ENCODE measurements around the gene C19orf25.

The C19orf25 gene

DNA sequence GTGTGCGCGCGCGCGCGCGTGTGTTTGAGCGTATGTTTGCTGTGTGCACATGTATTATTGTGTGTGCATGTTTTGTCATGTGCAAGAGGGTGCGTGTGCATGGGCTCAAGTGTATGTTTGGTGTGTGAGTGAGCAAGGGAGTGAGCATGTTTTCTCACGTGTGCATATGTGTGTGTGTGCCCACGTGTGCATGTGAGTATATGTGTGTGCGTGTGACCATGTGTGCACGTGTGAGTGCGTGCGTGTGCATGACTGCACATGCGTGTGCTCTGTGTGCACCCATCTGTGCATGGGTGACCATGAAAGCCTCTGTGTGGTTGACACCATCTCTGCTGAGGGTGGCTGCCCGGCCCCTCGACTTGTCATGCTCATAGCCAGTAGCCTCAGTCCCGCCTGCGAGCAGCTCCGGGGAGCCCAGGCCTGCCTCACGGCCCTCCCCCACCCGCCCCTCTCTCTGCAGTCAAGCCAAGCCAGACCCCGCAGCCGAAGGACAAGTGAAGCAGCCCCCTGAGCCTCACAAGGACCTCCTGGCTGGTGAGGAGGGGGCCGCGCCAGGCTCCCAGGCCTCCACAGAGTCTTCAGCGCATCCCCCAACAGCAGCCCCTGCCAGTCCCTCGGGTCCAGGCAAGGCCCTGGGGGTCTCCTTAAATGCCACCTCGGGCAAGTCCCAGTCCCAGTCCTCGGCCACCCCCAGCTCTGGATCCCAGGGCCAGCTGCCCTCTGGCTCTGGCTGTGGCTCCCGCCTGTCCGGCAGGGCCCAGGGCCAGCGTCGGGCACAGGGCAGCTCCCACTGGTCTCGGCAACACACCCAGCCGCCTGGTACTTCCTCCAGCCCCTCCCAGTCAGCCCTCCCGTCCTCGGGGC, 17.9 kb upstream of the C19orf25 start:
- no peak for DNase-seq (ENCODE audit: low spot score)

DNA sequence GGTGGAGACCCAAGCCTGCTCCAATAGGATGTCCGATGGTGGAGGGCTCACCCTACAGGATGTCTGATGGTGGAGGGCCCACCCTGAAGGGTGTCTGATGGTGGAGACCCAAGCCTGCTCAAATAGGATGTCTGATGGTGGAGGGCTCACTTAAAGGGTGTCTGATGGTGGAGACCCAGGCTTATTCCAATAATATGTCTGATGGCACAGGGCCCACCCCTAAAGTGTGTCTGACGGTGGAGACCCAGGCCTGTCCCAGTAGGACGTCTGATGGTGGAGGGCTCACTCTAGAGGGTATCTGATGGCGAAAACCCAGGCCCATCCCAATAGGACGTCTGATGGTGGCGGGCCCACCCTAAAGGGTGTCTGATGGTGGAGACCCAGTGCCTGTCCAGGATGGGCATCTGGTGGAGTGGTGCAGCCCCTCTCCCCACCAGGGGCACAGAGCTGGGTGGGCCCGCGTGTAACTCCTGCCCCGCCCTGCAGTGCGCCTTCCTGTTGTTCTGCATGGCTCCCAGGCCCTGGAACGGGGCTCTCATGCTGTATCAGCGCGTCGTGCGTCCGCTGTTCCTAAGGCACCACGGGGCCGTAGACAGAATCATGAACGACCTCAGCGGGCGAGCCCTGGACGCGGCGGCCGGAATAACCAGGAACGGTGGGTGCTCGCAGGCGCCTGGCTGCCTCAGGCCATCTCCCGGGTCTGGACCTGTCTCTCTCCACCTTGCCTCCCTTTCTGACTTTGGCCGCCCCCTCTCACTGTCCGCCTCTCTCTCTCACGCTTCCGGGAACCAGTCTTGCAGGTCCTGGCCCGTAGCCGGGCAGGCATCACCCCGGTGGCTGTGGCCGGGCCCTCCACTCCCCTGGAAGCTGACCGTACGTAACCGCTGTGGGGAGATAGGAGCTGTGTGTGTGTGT, 17.0 kb upstream of the C19orf25 start:
- DNase-seq (ENCODE audit: low spot score), result no peak

DNA sequence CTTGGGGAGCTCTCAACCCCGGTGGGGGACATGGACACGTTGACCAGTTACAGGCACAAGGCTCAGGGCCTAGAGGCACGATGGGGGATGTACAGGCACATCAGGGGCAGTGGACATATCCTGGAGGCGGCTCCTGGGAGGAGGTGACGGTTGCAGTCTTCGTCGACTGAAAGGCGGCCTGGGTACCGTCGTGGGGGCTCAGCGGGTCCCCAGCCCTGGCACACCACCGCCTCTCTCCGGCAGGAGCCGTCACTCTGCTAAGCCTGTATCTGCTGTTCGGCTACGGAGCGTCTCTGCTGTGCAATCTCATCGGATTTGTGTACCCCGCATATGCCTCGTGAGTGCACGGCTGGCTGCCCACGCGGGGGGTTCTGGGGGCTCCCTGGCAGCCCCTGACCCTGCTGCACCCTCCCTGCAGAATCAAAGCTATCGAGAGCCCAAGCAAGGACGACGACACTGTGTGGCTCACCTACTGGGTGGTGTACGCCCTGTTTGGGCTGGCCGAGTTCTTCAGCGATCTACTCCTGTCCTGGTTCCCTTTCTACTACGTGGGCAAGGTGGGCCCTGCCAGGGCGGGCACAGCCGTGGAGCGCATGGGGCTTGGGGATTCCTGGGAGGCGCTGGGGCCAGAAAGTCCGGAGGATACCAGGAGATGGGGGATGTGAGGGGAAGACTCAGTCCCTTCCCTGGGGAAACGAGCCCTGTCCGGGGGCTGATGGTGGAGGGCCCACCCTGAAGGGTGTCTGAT, 16.2 kb upstream of the C19orf25 start:
- no peak for DNase-seq (ENCODE audit: low spot score)

DNA sequence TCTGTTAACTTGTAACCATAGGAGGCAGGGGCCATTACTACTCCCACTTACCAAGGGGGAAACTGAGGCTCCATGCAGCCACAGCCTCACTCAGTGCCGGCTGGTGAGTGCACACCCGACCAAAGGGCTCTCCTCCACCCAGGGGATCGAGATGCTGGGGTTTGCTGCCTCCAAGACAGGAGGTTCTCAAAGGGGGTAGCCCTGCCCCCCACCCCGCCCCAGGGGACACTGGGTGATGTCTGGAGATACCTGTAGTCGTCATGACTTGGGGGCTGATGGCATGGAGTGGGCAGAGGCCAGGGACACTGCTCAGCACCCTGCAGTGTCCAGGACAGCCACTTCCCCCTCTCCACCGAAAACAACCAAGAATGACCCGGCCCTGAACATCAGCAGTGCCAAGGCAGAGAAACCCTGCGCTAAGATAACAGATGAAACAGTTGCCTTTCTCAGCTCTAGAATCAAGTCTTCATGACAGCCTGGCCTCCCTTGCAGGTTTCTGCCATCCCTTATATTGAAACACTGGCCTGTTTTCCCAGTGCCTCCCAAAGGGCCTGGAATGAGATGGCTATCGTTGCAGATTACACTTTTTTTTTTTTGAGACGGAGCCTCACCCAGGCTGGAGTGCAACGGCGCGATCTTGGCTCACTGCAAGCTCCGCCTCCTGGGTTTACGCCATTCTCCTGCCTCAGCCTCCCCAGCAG, 15.2 kb upstream of the C19orf25 start:
- no peak for DNase-seq (ENCODE audit: low spot score)

DNA sequence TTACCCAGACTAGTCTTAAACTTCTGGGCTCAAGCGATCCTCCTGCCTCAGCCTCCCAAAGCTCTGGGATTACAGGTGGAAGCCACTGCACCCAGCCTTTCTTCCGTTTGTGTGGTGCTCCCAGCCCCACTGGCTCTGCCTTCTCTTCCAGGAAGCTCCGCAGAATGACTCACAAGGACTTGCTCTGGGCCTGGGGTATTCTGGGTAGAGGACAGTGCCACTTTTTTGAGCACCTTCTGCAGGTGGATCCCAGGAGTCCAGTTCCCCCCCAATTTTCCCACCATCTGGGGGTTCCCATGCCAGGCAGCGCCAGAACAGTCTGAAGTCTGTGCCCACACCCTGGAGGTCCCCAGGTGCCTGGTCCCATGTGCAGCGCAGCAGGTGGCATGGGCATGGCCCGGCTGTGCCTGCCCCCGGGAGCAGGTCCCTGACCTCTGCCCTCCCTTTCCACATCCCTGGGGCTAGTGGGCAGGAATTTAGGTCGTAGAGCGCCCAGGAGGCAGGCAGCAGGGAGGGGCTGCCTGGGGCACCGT, 13.5 kb upstream of the C19orf25 start:
- DNase-seq (ENCODE audit: low spot score), result no peak

DNA sequence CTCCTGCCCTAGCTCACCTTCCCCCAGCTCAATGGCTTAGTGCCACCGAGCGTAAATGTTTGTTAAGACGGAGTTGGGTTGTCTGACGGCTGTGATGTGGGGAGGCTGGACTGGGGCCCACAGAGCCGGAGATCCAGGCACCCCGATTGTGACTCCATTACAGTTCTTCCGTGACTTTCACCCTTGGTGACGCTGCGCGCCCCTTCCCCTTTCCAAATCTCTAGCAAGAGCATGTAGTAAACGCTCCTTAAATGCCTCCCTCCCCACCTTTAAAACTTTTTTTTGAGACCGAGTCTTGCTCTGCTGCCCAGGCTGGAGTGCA, 12.8 kb upstream of the C19orf25 start:
- DNase-seq (ENCODE audit: low spot score), result no peak

DNA sequence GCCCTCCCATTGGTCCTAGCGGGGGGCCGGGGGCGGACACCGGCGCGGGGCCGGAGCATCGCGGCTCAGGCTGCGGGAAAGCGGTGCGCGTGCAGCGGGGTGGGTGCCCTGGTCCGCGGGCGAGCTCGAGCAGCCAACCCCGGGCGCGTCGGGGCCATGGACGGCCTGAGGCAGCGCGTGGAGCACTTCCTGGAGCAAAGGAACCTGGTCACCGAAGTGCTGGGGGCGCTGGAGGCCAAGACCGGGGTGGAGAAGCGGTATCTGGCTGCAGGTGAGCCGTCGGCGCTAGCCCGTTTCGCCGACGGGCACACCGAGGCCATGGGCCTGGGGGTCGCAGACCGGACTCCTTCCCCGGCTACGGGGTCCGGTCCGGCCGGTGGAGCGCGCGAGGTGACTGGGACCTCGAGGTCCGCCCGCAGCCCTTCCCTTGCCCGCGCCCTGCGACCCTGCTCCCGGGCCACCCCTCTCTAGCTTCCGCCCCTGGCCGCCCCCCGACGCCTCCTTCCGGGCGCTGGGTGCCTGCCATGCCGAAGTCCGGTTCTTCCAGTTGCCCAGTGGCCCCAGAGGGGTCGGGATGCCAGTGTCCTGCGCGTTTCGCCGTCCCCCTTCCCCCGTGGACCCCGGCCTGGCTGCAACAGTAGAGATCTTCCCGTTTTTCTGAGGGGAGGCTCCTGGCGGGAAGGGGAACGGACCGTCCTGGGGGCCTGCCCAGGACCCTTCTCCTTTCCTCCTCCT, 12.3 kb upstream of the C19orf25 start, which contains the start of gene REEP6:
Gene REEP6 (plus strand): TSS at position 68 of the 735 bp plus-strand sequence. CDS start 89 bp downstream, at position 157.
- no peak for DNase-seq (ENCODE audit: low spot score)

DNA sequence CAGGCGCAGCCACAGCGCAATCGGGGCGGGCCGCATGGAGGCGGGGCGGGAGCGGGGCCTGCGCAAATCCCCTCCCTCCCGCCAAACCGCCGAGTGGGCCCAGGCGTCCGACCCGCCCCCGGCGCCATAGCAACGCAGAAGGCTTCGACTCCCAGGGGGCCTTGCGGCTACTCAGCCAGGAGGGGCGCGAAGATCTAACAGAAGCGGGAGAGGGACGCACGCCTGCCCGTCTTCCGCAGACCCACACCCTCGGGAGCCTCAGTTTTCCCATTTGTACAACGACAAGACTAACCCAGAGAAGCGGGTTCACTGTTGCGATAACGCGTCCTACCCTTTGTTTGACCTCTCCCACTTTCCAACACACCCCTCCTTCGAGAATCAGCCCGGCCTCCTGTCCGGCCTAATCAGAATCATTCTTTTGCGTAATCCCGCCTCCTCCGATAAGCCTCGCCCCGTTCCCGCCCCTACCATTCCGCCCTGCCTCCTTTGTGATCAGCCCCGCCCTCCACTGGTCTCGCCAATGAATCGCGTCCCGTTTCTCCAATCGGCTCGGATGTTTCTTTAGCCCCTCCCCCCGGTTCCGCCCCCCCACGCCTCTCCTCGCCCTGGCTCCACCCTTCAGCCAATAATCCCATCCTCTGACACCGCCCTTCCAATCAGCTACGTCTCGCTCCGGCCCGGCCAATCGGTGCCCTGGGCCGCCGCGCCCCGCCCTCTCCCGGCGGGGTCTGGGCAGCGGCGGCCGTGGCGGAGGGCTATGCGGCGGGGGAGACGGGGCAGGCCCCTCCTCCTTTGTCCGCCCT, 11.5 kb upstream of the C19orf25 start, which contains the start of gene PCSK4:
Gene PCSK4 (minus strand): TSS at position 40 of the 803 bp plus-strand sequence. CDS start 4 bp downstream, at position 36.
- DNase-seq (ENCODE audit: low spot score), result peak; percentile 100

DNA sequence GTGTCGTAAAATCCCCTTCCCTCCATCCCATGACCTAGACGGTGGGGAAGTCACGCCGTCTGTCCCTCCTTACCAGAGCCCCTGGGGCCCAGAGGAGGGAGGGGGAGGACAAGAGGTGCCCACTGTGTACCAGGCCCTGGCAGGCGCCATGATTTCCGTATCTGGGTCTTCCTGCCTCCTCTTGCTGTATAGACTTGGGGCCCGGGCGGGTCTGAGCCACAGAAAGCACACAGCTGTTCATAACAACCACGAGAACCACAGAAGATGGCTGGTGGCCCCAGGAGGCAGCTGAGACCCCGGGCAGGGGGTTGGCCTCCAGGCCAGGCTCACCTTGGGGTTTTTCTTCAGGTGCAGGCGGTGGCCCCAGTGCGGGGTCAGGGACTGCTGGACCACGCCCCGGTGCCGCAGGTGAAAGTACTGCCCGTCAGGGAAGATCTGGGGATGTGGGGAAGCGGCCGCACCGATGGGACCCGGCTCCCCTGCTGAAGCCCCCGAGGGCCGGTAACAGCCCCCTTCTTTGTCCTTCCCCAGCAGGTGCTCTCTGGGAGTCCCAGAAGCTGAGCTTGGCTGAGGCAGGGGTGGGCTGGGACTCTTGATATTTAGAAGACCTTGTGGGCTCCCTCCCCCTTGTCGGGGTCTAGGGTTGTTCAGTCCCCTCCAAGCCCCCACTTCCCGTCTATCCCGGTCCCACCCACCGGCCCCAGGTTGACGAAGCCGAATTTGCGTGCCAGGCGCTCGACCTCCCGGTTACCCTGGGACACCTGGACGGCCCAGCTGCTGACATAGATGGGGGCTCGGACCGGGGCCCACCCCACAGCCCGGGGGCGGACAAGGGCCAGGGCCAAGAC, 10.7 kb upstream of the C19orf25 start:
- DNase-seq (ENCODE audit: low spot score), result no peak

DNA sequence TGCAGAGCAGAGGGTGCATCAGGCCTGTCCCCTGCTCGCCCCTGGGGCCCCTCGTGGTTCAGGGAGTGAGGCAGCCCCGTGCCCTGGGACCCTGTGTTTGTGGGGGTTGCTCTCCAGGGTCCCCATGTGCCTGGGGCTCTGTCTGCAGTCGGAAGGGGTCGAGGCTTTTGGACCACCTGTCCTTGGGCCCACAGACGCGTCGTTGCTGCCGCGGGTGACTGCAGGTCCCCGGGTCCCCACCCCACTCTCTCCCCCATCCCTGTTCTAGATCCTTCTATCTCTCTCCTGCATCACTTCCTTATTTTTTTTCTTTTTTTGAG, 9.2 kb upstream of the C19orf25 start:
- DNase-seq (ENCODE audit: low spot score), result no peak

DNA sequence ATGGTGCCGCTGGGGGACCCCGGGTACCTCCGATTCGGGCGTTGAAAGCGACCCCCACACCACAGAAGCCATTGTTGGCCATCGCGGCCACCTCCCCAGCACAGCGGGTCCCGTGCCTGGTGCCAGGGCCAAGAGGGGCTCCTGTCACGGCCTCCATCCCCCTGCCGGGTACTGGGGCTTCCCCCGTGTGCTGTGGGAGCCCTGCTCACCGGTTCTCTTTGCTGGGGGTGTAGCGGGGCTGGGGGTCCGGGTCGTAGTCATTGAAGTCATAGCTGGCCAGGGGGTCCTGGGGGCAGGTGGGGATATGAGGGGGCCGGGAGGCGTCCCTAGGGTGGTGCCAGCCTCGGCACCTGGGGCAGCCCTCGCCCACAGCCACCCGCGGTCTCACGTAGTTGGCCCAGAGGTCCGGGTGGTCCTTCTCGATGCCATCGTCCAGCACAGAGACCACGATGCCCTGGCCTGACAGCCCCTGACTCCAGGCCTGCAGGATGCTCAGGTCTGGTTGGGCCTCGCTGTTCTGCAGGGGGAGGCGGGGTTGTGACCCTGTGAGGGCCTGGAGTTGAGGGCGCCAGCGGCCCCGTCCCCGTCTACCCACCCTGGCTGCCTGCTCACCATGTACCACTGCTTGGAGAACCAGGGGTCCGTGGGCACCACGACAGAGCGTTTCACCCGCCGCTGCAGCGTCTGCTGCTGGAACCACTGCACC, 8.7 kb upstream of the C19orf25 start:
- no peak for DNase-seq (ENCODE audit: low spot score)

DNA sequence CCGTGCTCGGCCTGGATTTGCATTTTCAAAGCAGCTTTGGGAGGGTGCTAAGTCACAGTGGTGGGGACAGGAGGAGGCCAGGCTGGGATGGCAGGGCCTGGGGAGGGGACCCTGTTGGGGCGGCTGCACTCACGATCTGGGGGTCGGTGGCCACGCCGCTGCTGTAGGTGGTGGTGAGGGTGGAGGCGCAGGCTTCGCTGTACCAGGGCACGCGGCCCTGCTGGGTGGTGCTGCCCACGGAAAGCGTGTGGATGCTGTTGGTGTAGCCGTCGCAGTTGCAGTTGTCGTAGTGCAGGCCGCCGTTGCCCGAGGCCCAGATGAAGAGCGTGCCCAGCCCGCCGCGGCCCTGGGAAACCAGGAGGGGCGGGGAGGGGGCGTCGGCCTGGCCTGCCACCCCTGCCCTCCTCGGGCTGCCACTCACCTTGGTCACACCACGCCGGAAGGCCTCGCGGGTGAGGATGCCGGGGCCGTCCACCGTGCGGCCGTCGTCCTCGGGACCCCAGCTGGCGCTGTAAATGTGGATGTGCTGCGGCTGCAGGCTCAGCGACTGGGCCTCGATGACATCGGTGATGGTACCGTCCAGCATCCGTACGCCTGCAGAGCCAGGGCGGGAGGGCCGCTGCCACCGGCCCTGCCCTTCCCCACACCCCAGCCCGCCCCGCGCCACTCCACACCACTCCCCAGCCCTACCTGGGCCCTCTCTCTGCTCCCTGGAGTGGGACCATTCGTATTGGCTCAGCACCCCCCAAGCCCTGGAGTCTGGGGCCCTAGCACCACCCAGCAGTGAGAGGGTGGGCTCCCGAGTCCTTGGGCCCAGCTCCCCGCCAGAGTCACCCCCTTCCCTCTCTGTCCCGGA, 7.9 kb upstream of the C19orf25 start:
- DNase-seq (ENCODE audit: low spot score), result no peak

DNA sequence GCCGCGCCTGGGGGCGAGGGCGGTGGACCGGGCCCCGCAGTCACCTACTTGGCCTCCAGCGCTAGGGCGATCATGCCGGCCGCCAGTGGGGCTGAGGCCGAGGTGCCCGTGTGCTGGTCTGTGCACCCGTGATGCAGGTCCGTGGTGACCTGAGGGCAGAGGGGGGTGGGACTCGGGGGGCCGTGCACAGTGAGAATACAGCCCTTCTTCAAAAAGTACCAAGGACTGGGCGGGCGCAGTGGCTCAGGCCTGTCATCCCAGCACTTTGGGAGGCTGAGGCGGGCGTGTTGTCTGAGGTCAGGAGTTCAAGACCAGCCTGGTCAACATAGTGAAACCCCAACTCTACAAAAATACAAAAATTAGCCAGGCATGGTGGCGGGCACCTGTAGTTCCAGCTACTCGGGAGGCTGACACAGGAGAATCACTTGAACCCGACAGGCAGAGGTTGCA, 5.0 kb upstream of the C19orf25 start:
- no peak for DNase-seq (ENCODE audit: low spot score)

DNA sequence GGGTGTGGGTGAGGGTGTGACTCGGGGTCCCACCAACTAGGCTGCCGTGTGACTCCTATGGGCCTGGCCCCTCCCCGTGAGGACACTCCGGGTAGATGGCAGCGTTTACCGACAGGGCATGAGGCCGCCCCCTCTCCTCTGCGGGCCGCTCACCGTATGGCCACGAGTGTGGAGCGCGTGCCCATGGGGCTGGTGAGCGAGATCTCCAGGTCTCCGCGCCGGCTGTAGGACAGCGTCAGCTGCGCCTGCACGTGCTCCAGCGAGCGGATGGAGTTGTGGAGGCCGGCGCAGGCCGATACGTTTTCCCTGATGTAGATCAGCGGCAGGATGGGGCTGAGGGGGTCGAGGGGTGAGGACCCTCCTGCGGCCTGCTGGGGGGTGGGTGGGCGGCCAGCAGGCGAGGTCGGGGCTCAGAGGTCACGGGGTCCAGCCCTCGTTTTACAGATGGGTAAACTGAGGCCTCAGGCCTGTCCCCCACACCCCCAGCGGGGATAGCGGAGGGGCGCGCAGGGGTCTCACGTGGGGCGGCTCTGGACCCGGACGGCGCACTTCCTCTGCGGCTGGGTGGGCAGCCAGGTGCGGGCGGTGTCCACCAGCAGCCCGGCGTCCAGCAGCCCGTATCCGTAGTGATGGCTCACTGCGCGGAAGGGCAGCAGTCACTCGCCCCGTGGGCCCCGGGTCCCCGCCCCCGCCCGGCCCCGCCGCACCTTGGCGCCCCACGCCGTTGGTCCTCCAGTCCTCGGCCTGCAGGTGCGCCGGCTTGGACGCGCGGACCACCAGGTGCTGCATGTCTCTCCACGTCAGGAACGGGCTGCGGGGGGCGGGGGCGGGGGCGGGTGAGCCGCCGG, 4.3 kb upstream of the C19orf25 start:
- no peak for DNase-seq (ENCODE audit: low spot score)

DNA sequence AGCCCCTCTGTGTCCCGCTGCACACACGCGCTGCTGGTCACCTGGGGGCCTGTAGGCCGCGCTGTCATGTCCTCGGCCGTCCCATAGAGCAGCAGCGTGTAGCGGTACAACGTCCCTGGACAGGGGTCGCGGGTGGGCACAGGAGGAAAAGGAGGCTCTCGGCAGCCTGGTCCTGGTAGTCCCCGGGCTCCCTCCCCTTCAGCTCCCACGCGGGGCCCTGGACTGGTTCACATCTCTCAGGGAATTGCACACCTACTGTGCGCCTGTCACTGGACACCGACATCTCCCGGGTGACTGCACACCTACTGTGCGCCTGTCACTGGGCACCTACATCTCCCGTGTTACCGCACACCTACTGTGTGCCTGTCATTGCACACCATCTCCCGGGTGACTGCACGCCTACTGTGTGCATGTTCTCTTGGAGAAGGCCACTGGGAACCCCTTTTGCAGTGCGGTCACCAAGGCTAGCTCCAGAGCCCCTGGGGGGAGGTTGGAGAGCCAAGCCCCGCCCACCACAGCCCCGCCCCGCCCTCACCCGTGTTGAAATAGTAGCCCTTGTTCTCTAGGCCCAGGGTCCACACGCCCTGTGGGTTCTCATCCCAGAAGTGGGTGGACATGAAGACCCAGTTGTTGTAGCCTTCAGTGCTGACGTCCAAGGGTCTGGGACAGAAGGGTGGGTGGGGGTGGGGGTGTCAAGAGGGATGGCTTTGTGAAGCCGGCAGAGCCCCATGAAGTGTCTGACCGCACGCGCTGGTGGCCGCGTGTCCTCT, 3.5 kb upstream of the C19orf25 start:
- DNase-seq (ENCODE audit: low spot score), result no peak
